NT2/D1 (cell line): Measurements from ENCODE around the gene GABRB3.

ENCODE experiments used
- DNase-seq: peaks from one replicate; pipeline ENCODE4 v3.0.0-alpha.2; 2011; ENCODE audit warnings: low read depth, low spot score
- H3K27me3 ChIP-seq: 2 replicates; pipeline ENCODE4 v1.6.0; 2011; ENCODE audit warnings: mild to moderate bottlenecking; ENCODE audit not compliant: insufficient read length, insufficient read depth
- H3K36me3 ChIP-seq: 2 replicates; pipeline ENCODE4 v1.6.1; 2011; ENCODE audit warnings: mild to moderate bottlenecking, low read length, mixed read lengths; ENCODE audit not compliant: insufficient read depth, insufficient read length
- H3K4me1 ChIP-seq: 2 replicates; pipeline ENCODE4 v1.5.1; 2011; ENCODE audit not compliant: insufficient read depth, insufficient read length
- H3K4me3 ChIP-seq: 2 replicates; pipeline ENCODE4 v1.5.1; 2011; ENCODE audit warnings: low read depth; ENCODE audit not compliant: insufficient read length
- H3K9ac ChIP-seq: 2 replicates; pipeline ENCODE4 v1.6.0; 2011; ENCODE audit warnings: low read depth; ENCODE audit not compliant: insufficient read length
- H3K9me3 ChIP-seq: 2 replicates; pipeline ENCODE4 v1.5.1; 2011; ENCODE audit warnings: mild to moderate bottlenecking, low read length; ENCODE audit not compliant: insufficient read depth
- SUZ12 ChIP-seq: IDR thresholded peaks from 2 replicates; pipeline ENCODE4 v1.6.1; 2011; ENCODE audit not compliant: insufficient read length, insufficient read depth; ENCODE audit errors: extremely low read depth
- YY1 ChIP-seq: IDR thresholded peaks from 2 replicates; pipeline ENCODE4 v1.6.1; 2011; ENCODE audit not compliant: insufficient read length, insufficient read depth
- ZNF274 ChIP-seq: IDR thresholded peaks from 2 replicates; pipeline ENCODE4 v1.6.1; 2011; ENCODE audit warnings: mild to moderate bottlenecking, low read depth, low read length

The GABRB3 gene

DNA sequence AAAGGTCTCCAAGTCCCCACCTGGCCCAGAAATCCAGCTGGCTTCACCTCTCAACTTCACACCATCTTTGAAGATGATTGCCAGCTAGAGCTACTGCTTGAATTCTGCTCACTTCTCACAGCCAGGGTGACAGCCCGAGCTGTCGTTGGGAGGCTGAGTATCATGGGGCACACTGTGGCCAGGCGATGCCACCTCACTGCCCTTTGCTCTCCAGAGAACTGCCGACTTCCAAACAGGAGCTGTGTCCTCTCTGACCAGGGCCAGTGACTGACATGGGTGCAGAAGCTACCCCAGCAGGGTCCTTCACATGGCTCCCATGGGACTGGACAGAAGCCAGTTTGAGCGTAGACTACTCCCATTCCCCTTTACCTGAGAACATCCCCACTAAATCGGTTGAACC lies 254.0 kb downstream of the GABRB3 start:
- Histone ChIP-seq H3K9ac (no peak overlapping the region), H3K4me3 (no peak overlapping the region), H3K9me3 (no peaks in the 10 kb centered on the region), H3K36me3 (no peaks in the 10 kb centered on the region), H3K27me3 (no peaks in the 10 kb centered on the region), H3K4me1 (no peaks in the 10 kb centered on the region)
- no peak for TF ChIP-seq YY1
- TF ChIP-seq ZNF274: no peak
- no peak for TF ChIP-seq SUZ12
- no peak for DNase-seq

DNA sequence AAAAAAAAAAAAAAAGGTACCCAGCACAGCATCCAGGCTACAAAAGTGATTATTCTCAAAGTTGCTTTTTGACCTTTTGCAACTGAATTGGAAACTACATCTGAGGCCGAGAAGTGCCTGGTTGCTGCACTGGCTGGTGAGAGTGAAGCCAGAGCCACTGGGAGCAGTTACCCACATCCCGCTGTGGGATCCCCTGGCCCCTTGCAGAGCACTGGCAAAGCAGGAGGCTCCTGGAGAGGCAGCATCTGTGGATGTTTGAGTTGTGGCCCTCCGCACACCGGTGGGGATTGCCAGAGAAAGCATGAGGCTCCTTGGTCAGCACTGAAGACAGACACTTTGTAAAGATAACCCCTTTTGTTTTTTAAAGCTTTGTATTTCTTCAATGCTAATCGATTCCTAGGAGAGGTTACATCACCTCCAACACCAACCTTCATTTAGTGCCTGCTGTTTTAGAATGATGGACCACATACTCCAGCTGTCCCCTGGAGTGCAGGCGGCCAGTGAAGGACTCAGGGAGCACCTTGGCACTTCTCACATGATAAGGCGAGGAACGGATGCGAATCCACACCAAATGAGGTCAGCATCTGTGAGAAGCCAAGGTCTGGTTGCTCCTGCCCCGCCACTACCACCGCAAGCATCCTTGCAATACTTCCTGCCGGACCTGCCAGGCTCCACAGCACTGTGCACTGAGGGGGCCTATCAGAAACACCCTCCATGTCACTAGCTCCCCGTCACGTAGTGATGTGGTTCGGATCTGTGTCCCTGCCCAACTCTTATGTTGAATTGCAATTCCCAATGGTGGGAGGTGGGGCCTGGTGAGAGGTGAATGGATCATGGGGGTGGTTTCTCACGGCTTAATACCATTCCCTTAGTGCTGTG lies 256.5 kb downstream of the GABRB3 start:
- TF ChIP-seq SUZ12: no peak
- no peak for TF ChIP-seq YY1
- no peak for TF ChIP-seq ZNF274
- Histone ChIP-seq H3K4me3 (no peak overlapping the region), H3K36me3 (no peaks in the 10 kb centered on the region), H3K9me3 (no peaks in the 10 kb centered on the region), H3K27me3 (no peaks in the 10 kb centered on the region), H3K4me1 (no peaks in the 10 kb centered on the region), H3K9ac (no peak overlapping the region)
- no peak for DNase-seq

DNA sequence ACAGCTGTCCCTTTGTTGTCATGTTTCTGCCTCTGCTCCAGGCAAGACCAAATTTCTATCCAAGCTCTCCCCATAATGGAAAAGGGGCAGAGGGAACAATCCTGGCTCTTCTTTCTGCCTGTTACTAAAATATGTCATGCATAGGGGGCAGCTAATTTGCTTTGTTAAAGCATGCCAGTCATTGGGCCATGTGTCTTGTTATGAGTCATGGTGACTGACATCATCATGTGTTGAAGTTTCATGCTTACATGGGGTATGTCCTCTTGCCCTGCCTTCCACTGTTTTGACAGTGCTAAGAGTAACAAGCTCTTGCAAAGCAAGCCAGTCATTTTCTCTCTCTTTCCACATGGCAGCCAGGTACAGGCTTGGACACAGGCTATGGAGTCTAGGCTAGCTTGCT lies 268.9 kb downstream of the GABRB3 start:
- no peaks in the 10 kb centered on the region for H3K9me3 ChIP-seq
- DNase-seq: no peak
- no peak overlapping the region for H3K9ac ChIP-seq
- no peak for TF ChIP-seq YY1
- no peaks in the 10 kb centered on the region for H3K27me3 ChIP-seq
- H3K36me3 ChIP-seq: no peaks in the 10 kb centered on the region
- H3K4me1 ChIP-seq: no peaks in the 10 kb centered on the region
- no peak overlapping the region for H3K4me3 ChIP-seq
